Kidney (tissue), 22 donors: Measurements from ENCODE around the gene RANBP10. TPM values are rescaled to one million over a fixed set of nuclear protein-coding genes. Genes with fewer than 3 reads are reported as not detected.

Source experiments
- DNase-seq, 5 donors: peaks; one replicate each; pipeline ENCODE4 v3.0.0-alpha.2; 2013 to 2020
- FAIRE-seq: peaks from 2 replicates; lab custom pipeline; 2012; peaks lifted over from hg19 to GRCh38; lab: Jason Lieb, UNC
- H3K27ac ChIP-seq, 2 donors: one replicate each; pipeline ENCODE4 v1.7.0; 2013; ENCODE audit warnings: low read depth in 2 of 2, low read length in 2 of 2, inconsistent platforms in 1 of 2
- H3K27me3 ChIP-seq: one replicate; pipeline ENCODE4 v1.7.1; 2013; ENCODE audit warnings: low read length, inconsistent platforms; ENCODE audit not compliant: control insufficient read depth, insufficient read depth
- H3K36me3 ChIP-seq, 3 donors: one replicate each; pipeline versions ENCODE4 v1.7.0 to v1.7.1; 2013; ENCODE audit warnings: low read length in 3 of 3, control low read depth in 1 of 3, inconsistent platforms in 1 of 3; ENCODE audit not compliant: insufficient read depth in 3 of 3, control insufficient read depth in 2 of 3
- H3K4me1 ChIP-seq, 3 donors: one replicate each; pipeline versions ENCODE4 v1.7.0 to v1.7.1; 2013; ENCODE audit warnings: low read length in 3 of 3, inconsistent platforms in 1 of 3, low read depth in 1 of 3; ENCODE audit not compliant: control insufficient read depth in 2 of 3, insufficient read depth in 2 of 3
- H3K4me3 ChIP-seq, 3 donors: one replicate each; pipeline versions ENCODE4 v1.7.0 to v1.8.1; 2013; ENCODE audit warnings: low read length in 3 of 3, control low read depth in 1 of 3, inconsistent platforms in 1 of 3
- H3K9ac ChIP-seq, 3 donors: one replicate each; pipeline versions ENCODE4 v1.7.0 to v1.7.1; 2013; ENCODE audit warnings: low read length in 3 of 3, control low read depth in 1 of 3, inconsistent platforms in 1 of 3
- H3K9me3 ChIP-seq, 3 donors: one replicate each; pipeline versions ENCODE4 v1.7.0 to v1.7.1; 2013; ENCODE audit warnings: low read length in 3 of 3, control low read depth in 1 of 3, inconsistent platforms in 1 of 3; ENCODE audit not compliant: control insufficient read depth in 2 of 3, insufficient read depth in 1 of 3
- intact Hi-C: fragments of 100-400 bp; cut with DNase I; formaldehyde crosslinking; loops from one replicate; pipeline ENCODE4 v1.11.1; 2022
- long read RNA-seq, 10 donors: library from polyadenylated mRNA in 1 of 10; unstranded in 1 of 10; transcript quantifications; one replicate each; pipeline ENCODE4 v2.0.0 and lab custom pipeline, GENCODE V29; 2021 to 2026
- polyA plus RNA-seq: library from polyadenylated mRNA; stranded (reverse); fragments of 350-450 nt; fragmentation: Illumina TruSeq; extraction: RNeasy Lipid Tissue Mini Kit (QIAGEN cat#74804); gene quantifications from one replicate; pipeline ENCODE4 v1.2.3, GENCODE V29; 2014; ENCODE audit warnings: low read depth, low replicate concordance; ENCODE audit not compliant: insufficient read depth
- total RNA-seq: library from RNA; stranded (reverse); fragmentation: NEBNext Ultra II Directional; extraction: Animal tissue kit (Norgen Biotek cat#: 25700); gene quantifications from one replicate; pipeline ENCODE4 v1.2.1, GENCODE V29; 2021
- TF ChIP-seq, protein P1 (sequence below): IDR thresholded peaks from 3 replicates; pipeline ENCODE4 v1.5.1; 2012; ENCODE audit warnings: mild to moderate bottlenecking, moderate library complexity, borderline replicate concordance; ENCODE audit not compliant: insufficient read depth; ENCODE audit errors: extremely low read depth
- donor health status: control.
- donor health status: control.
- donor health status: control.
- donor health status: control.
- donor health status: control.
- donor health status: DM: yes; HTN: yes; CAD: no.
- donor health status: Normal renal cell carcinoma (clear cell type).

The RANBP10 gene
- total RNA-seq (22.3 TPM), polyA plus RNA-seq (7.0 TPM)
- long read RNA-seq, donor 1, result 0 reads
- long read RNA-seq, donor 2, result 0 reads
- long read RNA-seq, donor 3, partial matches to known transcripts, result 177 of 265 reads
- long read RNA-seq, donor 3, other reads (novel, unspliced or antisense), result 88 of 265 reads
- long read RNA-seq, donor 4, partial matches to known transcripts, result 0 of 1 reads
- long read RNA-seq, donor 4, other reads (novel, unspliced or antisense), result 0 of 1 reads
- long read RNA-seq, donor 5, result 0 reads
- long read RNA-seq, donor 6, result 0 reads
- long read RNA-seq, donor 7, full-length matches to known transcripts, result 2 of 18 reads
- long read RNA-seq, donor 7, partial matches to known transcripts, result 5 of 18 reads
- long read RNA-seq, donor 7, other reads (novel, unspliced or antisense), result 11 of 18 reads
- long read RNA-seq, donor 8, result 0 reads
- long read RNA-seq, donor 9, result 0 reads
- long read RNA-seq, donor 10, result 0 reads

GRCh38 chr16:67806428-67807147 lies at the start of gene RANBP10, which contains the start of gene TSNAXIP1:
Gene RANBP10 (minus strand): TSS chr16:67806560. CDS start chr16:67806536, 24 bp downstream.
Gene TSNAXIP1 (plus strand): TSS chr16:67806889. CDS start chr16:67807150, 261 bp downstream.
- FAIRE-seq, result peak; percentile 98
- H3K9ac ChIP-seq, result peak within 1 kb of the TSS; percentile 81 to 95 (median 89)
- peak; percentile 99 to 100 (median 99) for DNase-seq
- no peaks in the 10 kb centered on the region for H3K27me3 ChIP-seq
- H3K4me1 ChIP-seq, result peaks cover 0 to 16% (median 11%) of the 10 kb centered on the region in 3 donors
- intact Hi-C loops, result no loop called here
- peak within 1 kb of the TSS; percentile 86 to 94 (median 94) for H3K4me3 ChIP-seq
- peak within 1 kb of the TSS; percentile 67 to 79 for H3K27ac ChIP-seq
- H3K9me3 ChIP-seq, result no peaks in the 10 kb centered on the region
- H3K36me3 ChIP-seq, result peaks cover 0 to 6% (median 4%) of the 10 kb centered on the region in 3 donors
- TF ChIP-seq, protein P1, sequence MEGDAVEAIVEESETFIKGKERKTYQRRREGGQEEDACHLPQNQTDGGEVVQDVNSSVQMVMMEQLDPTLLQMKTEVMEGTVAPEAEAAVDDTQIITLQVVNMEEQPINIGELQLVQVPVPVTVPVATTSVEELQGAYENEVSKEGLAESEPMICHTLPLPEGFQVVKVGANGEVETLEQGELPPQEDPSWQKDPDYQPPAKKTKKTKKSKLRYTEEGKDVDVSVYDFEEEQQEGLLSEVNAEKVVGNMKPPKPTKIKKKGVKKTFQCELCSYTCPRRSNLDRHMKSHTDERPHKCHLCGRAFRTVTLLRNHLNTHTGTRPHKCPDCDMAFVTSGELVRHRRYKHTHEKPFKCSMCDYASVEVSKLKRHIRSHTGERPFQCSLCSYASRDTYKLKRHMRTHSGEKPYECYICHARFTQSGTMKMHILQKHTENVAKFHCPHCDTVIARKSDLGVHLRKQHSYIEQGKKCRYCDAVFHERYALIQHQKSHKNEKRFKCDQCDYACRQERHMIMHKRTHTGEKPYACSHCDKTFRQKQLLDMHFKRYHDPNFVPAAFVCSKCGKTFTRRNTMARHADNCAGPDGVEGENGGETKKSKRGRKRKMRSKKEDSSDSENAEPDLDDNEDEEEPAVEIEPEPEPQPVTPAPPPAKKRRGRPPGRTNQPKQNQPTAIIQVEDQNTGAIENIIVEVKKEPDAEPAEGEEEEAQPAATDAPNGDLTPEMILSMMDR, result no peak

DNA sequence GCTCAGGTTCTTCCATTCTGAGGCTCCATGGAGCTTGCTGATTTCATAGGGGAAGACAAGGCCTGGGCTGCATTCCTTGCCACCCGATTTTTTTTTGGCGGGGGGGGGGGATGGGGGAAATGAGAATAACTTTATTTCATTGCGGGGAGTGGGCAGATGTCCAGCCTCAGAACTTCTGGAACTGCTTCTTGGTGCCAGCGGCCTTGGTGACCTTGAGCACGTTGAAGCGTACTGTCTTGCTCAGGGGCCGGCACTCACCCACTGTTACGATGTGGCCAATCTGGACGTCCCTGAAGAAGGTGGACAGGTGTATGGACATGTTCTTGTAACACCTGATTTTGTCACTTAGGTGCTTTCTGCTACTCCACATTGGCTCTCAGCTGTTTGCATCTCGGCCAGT lies 49.4 kb upstream of the RANBP10 start:
- H3K9me3 ChIP-seq, result no peaks in the 10 kb centered on the region
- TF ChIP-seq, protein P1, result no peak
- FAIRE-seq, result no peak
- H3K4me3 ChIP-seq, result no peak overlapping the region
- H3K27ac ChIP-seq, result no peak overlapping the region
- H3K9ac ChIP-seq, result no peak overlapping the region
- intact Hi-C loops, result no loop called here
- peaks cover 0 to 5% (median 0%) of the 10 kb centered on the region in 3 donors for H3K36me3 ChIP-seq
- DNase-seq, result no peak
- H3K4me1 ChIP-seq, result peaks cover 0 to 15% (median 13%) of the 10 kb centered on the region in 3 donors
- H3K27me3 ChIP-seq, result no peaks in the 10 kb centered on the region

- no peak for DNase-seq
- FAIRE-seq, result no peak
- no peaks in the 10 kb centered on the region for H3K9me3 ChIP-seq
- TF ChIP-seq, protein P1, result no peak
- H3K9ac ChIP-seq, result no peak overlapping the region
- H3K4me3 ChIP-seq, result no peak overlapping the region
- no peak overlapping the region for H3K27ac ChIP-seq
- no peaks in the 10 kb centered on the region for H3K27me3 ChIP-seq
- peaks cover 0 to 15% (median 13%) of the 10 kb centered on the region in 3 donors for H3K4me1 ChIP-seq
- intact Hi-C loops, result no loop called here
- no peaks in the 10 kb centered on the region for H3K36me3 ChIP-seq
Observed at GRCh38 chr16:67853670-67854069, 47.3 kb upstream of the RANBP10 start.
